ENCODE measurements around the gene OSER1. TPM values are rescaled to one million over a fixed set of nuclear protein-coding genes. Genes with fewer than 3 reads are reported as not detected.

OSER1 gene
- polyA plus RNA-seq, 1 of the 3 experiments (the other 2 are of a cell fraction) = 22.3 TPM

- no peak for TF ChIP-seq MXI1 (IDR thresholded peaks at IDR 0.05; ENCODE audit: low read depth, low read length)
- Histone ChIP-seq H3K36me3 (replicated peaks in 1 of 2; ENCODE audit: control insufficient read depth in 1 of 2, insufficient read depth in 2 of 2, low read length in 1 of 2) (no peaks in the 10 kb centered on the region), H3K27ac (ENCODE audit: low read depth in 2 of 2, low read length in 1 of 2) (no peak overlapping the region), H3K4me3 (ENCODE audit: low read depth in 2 of 2, low read length in 1 of 2) (no peak overlapping the region), H3K27me3 (ENCODE audit: insufficient read depth) (no peaks in the 10 kb centered on the region), H4K20me1 (ENCODE audit: insufficient read depth) (no peaks in the 10 kb centered on the region), H3K4me1 (ENCODE audit: control insufficient read depth in 1 of 2, insufficient read depth in 2 of 2, low read depth in 1 of 2, low read length in 1 of 2) (peaks cover 0 to 12% of the 10 kb centered on the region in 2 experiments; a peak in 1 of 4 replicates), H3K79me2 (ENCODE audit: insufficient read depth) (no peaks in the 10 kb centered on the region), H3K9ac (no peak overlapping the region), H3K9me2 (no peaks in the 10 kb centered on the region), H3K9me3 (no peaks in the 10 kb centered on the region), H3F3A (replicated peaks; ENCODE audit: insufficient read depth) (no peaks in the 10 kb centered on the region), H2AFZ (ENCODE audit: low read depth) (no peak overlapping the region), H3K4me2 (no peak overlapping the region)
- 70% methylated on average over 5 of the region's 5 CpGs for WGBS (ENCODE audit: low lambda C conversion rate)
- ChIA-PET CTCF (interaction anchor here (0.9 to 11.2 kb wide), 8 partner anchors 12 to 391 kb away, joined by 3 to 264 read pairs (median 26); partner anchors contain the start of gene FITM2), POLR2A (no interaction called here)
- DNase-seq = no peak
Observed at GRCh38 chr20:44219170-44219730, 8.7 kb upstream of the OSER1 start.

- Histone ChIP-seq H3K4me2 (no peak overlapping the region), H3K36me3 (replicated peaks in 1 of 2; ENCODE audit: control insufficient read depth in 1 of 2, insufficient read depth in 2 of 2, low read length in 1 of 2) (no peaks in the 10 kb centered on the region), H3K4me1 (ENCODE audit: control insufficient read depth in 1 of 2, insufficient read depth in 2 of 2, low read depth in 1 of 2, low read length in 1 of 2) (peaks cover 0 to 12% of the 10 kb centered on the region in 2 experiments; a peak in 1 of 4 replicates), H3K4me3 (ENCODE audit: low read depth in 2 of 2, low read length in 1 of 2) (no peak overlapping the region), H3K9me2 (no peaks in the 10 kb centered on the region), H3K79me2 (ENCODE audit: insufficient read depth) (no peaks in the 10 kb centered on the region), H2AFZ (ENCODE audit: low read depth) (no peak overlapping the region), H3K27ac (ENCODE audit: low read depth in 2 of 2, low read length in 1 of 2) (no peak overlapping the region), H4K20me1 (ENCODE audit: insufficient read depth) (no peaks in the 10 kb centered on the region), H3K9me3 (no peaks in the 10 kb centered on the region), H3K9ac (no peak overlapping the region), H3F3A (replicated peaks; ENCODE audit: insufficient read depth) (no peaks in the 10 kb centered on the region), H3K27me3 (ENCODE audit: insufficient read depth) (no peaks in the 10 kb centered on the region)
- CTCF ChIA-PET = interaction anchor here (1.0 to 11.2 kb wide), 20 partner anchors 13 to 391 kb away, joined by 3 to 264 read pairs (median 6); partner anchors contain the start of genes FITM2 and GDAP1L1
- no peak for DNase-seq
- WGBS (ENCODE audit: low lambda C conversion rate) = 89% methylated on average over 4 of the region's 4 CpGs
- TF ChIP-seq GATA2 (CRISPR knock-in tag; IDR thresholded peaks at IDR 0.05) (no peak), NFIC (IDR thresholded peaks at IDR 0.05; ENCODE audit: borderline replicate concordance) (no peak), NRF1 (IDR thresholded peaks at IDR 0.05; ENCODE audit: low read depth, low read length) (no peak), CTCF (IDR thresholded peaks at IDR 0.05) (no peak), EP300 (IDR thresholded peaks at IDR 0.05; ENCODE audit: borderline replicate concordance in 1 of 2, low read depth in 1 of 2, low read length in 1 of 2) (no peak), YY1 (IDR thresholded peaks at IDR 0.05; ENCODE audit: low read depth) (no peak), MEF2A (IDR thresholded peaks at IDR 0.05; ENCODE audit: borderline replicate concordance, low read depth) (no peak), MXI1 (IDR thresholded peaks at IDR 0.05; ENCODE audit: low read depth, low read length) (no peak), RCOR1 (IDR thresholded peaks at IDR 0.05; ENCODE audit: low read length) (no peak), FOXJ3 (CRISPR knock-in tag; IDR thresholded peaks at IDR 0.05) (no peak), RFX5 (IDR thresholded peaks at IDR 0.05; ENCODE audit: low read length) (no peak), SIN3A (IDR thresholded peaks at IDR 0.05; ENCODE audit: borderline replicate concordance, low read depth, low read length) (no peak)
- POLR2A ChIA-PET = no interaction called here
Observed at GRCh38 chr20:44218446-44218845, 7.9 kb upstream of the OSER1 start.

Data from SK-N-SH (cell line).